ENCODE data around the gene OR2L5.

The OR2L5 gene

DNA sequence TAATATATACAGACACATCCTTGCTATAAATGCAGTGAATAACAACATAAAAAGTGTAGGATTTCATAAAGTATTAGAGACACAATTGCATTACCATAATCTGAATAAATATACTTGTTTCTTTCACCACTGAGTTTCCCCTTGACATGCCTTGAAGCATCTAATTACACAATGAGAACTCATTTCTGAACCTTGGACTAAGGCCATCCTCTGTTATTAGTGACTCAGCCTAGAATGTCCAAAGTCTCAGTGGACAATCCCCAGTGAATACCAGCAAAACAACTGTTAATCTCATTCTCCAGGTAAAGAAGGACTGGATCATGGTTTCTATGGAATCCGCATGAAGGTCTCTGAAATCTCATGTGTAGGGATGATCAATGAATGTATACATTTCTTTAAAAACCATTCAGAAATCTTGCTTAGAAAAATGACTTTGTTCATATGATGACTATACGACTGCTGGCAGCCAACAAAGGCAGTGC is at the start of gene OR2L5:
TSS of gene OR2L5 (plus strand) at position 432 of the 482 bp plus-strand sequence. CDS start 8,288 bp downstream, outside the sequence.
- DNase-seq: no peak

DNA sequence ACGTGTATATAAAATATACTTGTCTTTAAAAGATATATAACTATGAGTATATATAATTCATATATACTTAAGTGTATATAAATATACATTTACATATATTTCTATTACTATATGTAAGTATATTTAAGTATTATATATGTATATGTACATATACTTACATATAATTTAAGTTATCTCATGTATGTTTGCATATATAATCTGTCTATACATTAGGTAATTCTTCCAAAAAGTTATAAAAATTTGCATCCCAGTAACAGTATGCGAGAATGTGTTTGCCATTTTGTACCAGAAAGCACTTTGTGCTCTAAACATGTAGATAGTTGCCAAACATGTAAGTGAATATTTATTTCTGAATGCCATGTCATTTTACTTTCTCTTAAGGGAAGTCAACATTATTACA is 48.5 kb upstream of the OR2L5 start, which contains the start of gene OR2AK2:
TSS of gene OR2AK2 (plus strand) at position 301 of the 400 bp plus-strand sequence. CDS start 144 bp downstream, outside the sequence.
- no peak for DNase-seq

DNA sequence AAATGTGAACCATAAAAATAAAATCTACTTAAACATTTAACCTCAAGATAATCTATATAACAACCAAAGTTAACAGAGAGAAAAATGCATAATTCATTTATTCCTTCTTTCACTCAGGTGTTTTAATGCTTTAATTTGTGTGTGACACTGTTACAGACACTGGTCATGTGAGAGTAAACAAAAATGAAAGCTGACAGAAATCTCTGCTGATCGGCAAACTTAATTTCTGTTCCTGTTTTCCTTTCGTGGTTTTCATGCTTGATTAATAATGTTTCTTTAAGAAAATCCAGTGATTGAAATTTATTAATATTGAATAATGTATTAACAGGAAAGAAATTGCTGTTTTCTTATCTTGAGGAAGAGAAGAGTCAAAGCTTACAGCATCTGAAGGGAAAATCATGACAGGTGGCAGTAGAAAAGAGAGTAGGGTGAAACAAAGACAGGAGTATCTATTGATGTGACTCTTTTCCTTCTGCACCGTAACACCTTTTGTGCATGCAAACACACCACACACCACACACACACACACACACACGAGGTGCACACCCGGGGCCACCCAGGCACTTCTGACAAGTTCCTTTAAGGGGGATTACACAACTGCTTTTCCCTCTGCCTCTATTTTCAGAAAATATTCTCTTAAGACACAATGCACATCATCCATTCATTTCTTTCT is 46.8 kb upstream of the OR2L5 start:
- no peak for DNase-seq

DNA sequence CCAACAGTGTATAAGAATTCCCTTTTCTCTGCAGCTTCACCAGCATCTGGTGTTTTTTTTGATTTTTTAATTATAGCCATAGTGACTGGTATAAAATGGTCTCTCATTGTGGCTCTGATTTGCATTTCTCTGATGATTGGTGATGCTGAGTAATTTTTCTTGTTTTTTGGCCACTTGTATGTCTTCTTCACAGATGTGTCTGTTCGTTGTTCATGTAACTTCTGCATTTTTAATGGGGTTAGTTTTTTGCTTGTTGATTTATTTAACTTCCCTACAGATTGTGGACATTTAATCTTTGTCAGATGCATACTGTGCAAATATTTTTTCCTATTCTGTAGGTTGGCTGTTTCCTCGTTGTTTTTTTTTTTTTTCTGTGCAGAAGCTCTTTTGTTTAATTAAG is 20.5 kb upstream of the OR2L5 start:
- no peak for DNase-seq

DNA sequence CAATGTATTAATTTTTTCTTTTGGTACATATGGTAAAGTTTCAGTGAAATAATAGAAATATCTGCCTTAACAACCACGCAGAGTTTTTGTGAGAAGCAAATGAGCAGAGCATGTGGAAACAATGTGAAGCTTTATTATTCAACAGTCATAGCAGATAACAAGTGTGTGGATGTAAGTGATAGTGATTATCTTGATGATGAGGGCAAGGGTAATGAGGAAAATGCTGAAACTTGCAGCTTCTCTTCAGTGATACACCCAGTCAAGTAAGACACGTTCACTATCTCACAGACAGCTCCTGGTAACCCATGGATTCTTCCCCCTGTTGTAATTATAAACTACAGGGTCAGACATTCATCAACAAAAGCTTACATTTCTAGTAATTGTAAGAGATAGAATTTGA is 14.6 kb upstream of the OR2L5 start:
- no peak for DNase-seq

- DNase-seq: no peak
These were observed 13.3 kb upstream of the OR2L5 start for GRCh38 chr1:248000169-248000568.

DNA sequence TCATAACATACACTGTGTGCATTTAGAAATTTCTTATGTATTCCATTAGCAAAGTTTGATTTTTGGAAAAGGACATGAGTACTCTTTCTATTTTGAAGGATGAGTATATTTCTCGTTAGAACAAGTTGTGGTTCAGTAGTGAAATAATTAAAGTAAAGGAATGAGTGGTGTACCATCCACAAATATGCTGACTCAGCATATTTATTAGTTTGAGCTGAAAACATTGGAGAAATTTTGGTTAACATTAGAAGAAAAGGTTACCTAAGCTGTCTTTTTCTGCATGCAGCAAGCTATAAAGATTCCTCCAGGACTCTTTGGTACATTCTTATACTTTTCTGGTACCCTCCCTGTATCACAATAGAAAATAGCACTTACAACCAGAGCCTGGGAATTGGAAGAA is 5.7 kb upstream of the OR2L5 start:
- DNase-seq: no peak

DNA sequence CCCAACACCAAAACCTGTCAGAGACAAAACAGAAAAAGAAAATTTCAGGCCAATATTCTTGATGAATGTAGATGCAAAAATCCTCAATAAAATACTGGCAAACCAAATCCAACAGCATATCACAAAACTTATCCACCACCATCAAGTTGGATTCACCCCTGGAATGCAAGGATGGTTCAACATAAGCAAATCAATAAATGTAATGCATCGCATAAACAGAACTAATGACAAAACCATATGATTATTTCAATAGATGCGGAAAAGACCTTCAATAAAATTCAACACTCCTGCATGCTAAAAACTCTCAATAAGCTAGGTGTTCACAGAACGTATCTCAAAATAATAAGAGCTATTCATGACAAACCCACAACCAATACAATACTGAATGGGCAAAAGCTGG is 3.8 kb upstream of the OR2L5 start:
- DNase-seq: no peak

- DNase-seq: peak in 1 of 2 donors; percentile 28
These were observed 2.3 kb downstream of the OR2L5 start for GRCh38 chr1:248015803-248016202.

- no peak for DNase-seq
These were observed 16.3 kb downstream of the OR2L5 start, which contains the start of gene OR2L2 for GRCh38 chr1:248029770-248030169. TSS of gene OR2L2 (plus strand) at chr1:248030070. CDS start at chr1:248038268, 8,198 bp downstream.

- no peak for DNase-seq
These were observed 31.7 kb downstream of the OR2L5 start for GRCh38 chr1:248045209-248045608.

DNA sequence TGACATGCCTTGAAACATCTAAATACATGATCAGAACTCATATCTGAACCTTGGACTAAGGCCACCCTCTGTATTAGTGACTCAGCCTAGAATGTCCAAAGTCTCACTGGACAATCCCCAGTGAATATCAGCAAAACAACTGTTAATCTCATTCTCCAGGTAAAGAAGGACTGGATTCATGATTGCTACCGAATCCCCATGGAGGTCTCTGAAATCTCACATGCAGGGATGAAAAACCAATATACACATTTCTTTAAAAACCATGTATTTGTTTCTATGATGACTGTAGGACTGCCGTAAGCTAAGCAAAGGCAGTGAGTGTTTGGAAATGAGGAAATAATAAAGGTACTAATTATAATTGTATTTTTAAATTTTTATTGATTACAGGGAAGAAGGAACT is 33.1 kb downstream of the OR2L5 start, which contains the start of gene OR2L3:
TSS of gene OR2L3 (plus strand) at position 301 of the 400 bp plus-strand sequence. CDS start 13,846 bp downstream, outside the sequence.
- no peak for DNase-seq

DNA sequence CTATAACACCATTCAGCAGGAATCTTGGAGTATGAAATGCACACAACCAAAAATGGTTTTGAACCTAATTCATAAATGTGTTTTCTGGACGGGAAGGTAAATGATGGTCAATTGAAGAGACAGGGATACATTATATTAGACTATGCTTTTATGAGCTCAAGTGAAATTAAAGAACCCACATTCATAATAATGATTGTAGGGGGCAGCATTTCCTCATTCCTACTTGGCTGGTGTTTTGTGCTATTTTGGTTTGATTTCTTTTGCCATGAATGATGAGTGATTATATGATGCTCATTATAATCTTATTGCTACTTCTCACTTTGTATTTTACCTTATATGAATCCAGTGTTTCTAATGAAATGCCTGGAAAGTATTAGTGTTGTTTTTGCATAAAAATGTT is 33.5 kb downstream of the OR2L5 start:
- no peak for DNase-seq

DNA sequence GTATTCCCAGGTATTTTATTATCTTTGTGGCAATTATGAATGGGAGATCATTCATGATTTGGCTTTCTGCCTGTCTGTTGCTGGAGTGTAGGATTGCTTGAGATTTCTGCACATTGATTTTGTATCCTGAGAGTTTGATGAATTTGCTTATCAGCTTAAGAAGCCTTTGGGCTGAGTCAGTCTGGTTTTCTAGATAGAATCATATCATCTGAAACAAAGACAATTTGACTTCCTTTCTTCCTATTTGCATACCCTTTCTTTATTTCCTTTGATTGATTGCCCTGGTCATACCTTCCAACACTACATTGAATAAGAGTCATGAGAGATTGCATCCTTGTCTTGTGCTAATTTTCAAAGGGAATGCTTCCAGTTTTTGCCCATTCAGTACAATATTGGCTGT is 41.2 kb downstream of the OR2L5 start:
- no peak for DNase-seq

DNA sequence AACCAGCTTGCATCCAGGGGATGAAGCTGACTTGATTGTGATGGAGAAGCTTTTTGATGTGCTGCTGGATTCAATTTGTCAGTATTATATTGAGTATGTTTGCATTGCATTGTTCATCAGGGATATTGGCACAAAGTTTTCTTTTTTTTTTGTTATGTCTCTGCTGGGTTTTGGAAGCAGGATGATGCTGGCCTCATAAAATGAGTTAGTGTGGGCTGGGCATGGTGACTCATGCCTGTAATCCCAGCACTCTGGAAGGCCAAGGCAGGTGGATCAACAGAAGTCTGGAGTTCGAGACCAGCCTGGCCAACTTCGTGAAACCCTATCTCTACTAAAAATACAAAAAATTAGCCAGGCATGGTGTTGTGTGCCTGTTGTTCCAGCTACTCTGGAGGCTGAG is 41.8 kb downstream of the OR2L5 start:
- no peak for DNase-seq

GRCh38 chr1:248065071-248065470 is 51.6 kb downstream of the OR2L5 start:
- DNase-seq: no peak

GRCh38 chr1:248065604-248066003 is 52.1 kb downstream of the OR2L5 start:
- no peak for DNase-seq
